HCT116 (cell line): ENCODE results near the gene POLR1D. TPM values are rescaled to one million over a fixed set of nuclear protein-coding genes. Genes with fewer than 3 reads are reported as not detected.

ENCODE experiments used
- ATAC-seq: fragments of 200-7000 bp; cut with Tn5 transposase; 2 replicates; pipeline ENCODE4 v1.9.1; 2020; ENCODE audit warnings: mild to moderate bottlenecking, moderate library complexity
- BruUV-seq: library from RNA; stranded (reverse); fragments of 400-500 nt; replicated peaks from 2 replicates; lab custom pipeline; 2021; lab: Mats Ljungman, UMichigan
- CTCF ChIA-PET: fragments of 300-600 bp; sonication (Branson Sonifier 250); formaldehyde crosslinking; loops from one replicate; lab custom pipeline; 2021; ENCODE audit warnings: antibody characterized with exemption; lab: Charles Lee
- POLR2A ChIA-PET: fragments of 300-600, 350-600 bp; sonication (Branson Sonifier 250); formaldehyde crosslinking; loops from one replicate; lab custom pipeline; 2021; ENCODE audit warnings: antibody characterized with exemption; lab: Charles Lee
- RAD21 ChIA-PET, 2 experiments: fragments of 300-600 bp; sonication (Branson Sonifier 250); formaldehyde crosslinking; loops; one replicate each; lab custom pipeline; 2023; ENCODE audit warnings: low total read pairs in 2 of 2; ENCODE audit not compliant: uncharacterized antibody in 2 of 2, unreplicated experiment in 2 of 2, low non-redundant PET in 1 of 2; lab: Charles Lee
- DNase-seq: peaks from one replicate; pipeline ENCODE4 v3.0.0-alpha.2; 2010; ENCODE audit warnings: low read depth, low spot score
- H2AFZ ChIP-seq: fragments of 200-600 bp; shearing (Covaris generic), sonication (generic); 2 replicates; pipeline ENCODE4 v1.6.1; 2017; ENCODE audit warnings: low read depth, mixed run types, mixed read lengths, antibody characterized with exemption, low read length; ENCODE audit not compliant: poor library complexity, severe bottlenecking
- H3K27ac ChIP-seq: 2 replicates; pipeline ENCODE4 v1.5.1; 2012; ENCODE audit warnings: low read depth, low read length
- H3K27me3 ChIP-seq: fragments of 200-600 bp; sonication (generic); 2 replicates; pipeline ENCODE4 v1.6.1; 2016; ENCODE audit warnings: mixed run types, low read length, mixed read lengths; ENCODE audit not compliant: insufficient read depth
- H3K36me3 ChIP-seq, 2 experiments: fragments of 200-500 bp in 1 of 2; fragments of 200-600 bp in 1 of 2; sonication (Bioruptor generic) in 1 of 2; sonication (generic) in 1 of 2; 2 replicates each; pipeline versions ENCODE4 v1.5.1 to v1.6.1; 2014 to 2016; ENCODE audit warnings: low read length in 2 of 2, inconsistent platforms in 1 of 2, mixed read lengths in 1 of 2, mixed run types in 1 of 2; ENCODE audit not compliant: insufficient read depth in 2 of 2, control insufficient read depth in 1 of 2
- H3K4me1 ChIP-seq, 2 experiments: fragments of 200-600 bp in 1 of 2; sonication (generic) in 1 of 2; 2 replicates each; pipeline versions ENCODE4 v1.5.1 to v1.6.1; 2012 to 2017; ENCODE audit warnings: low read length in 2 of 2, inconsistent platforms in 1 of 2, mild to moderate bottlenecking in 1 of 2, mixed read lengths in 1 of 2, mixed run types in 1 of 2, moderate library complexity in 1 of 2; ENCODE audit not compliant: insufficient read depth in 2 of 2, control insufficient read depth in 1 of 2
- H3K4me2 ChIP-seq: fragments of 200-600 bp; sonication (generic); 2 replicates; pipeline ENCODE4 v1.6.1; 2017; ENCODE audit warnings: mixed run types, low read length, mixed read lengths
- H3K4me3 ChIP-seq, 2 experiments: fragments of 200-600 bp in 1 of 2; sonication (generic) in 1 of 2; replicated peaks in 1 of 2; 2 replicates each; pipeline ENCODE4 v1.5.1; 2011 to 2016; ENCODE audit warnings: low read length in 2 of 2, control low read depth in 1 of 2, low read depth in 1 of 2, mild to moderate bottlenecking in 1 of 2, mixed read lengths in 1 of 2, mixed run types in 1 of 2
- H3K79me2 ChIP-seq: fragments of 200-600 bp; sonication (generic); 2 replicates; pipeline ENCODE4 v1.6.1; 2017; ENCODE audit warnings: mild to moderate bottlenecking, mixed run types, low read length, moderate library complexity, mixed read lengths; ENCODE audit not compliant: insufficient read depth
- H3K9ac ChIP-seq: fragments of 200-600 bp; sonication (generic); 2 replicates; pipeline ENCODE4 v1.6.1; 2016; ENCODE audit warnings: low read length, mixed read lengths
- H3K9me2 ChIP-seq: fragments of 200-600 bp; sonication (generic), shearing (Covaris generic); 2 replicates; pipeline ENCODE4 v1.6.1; 2017; ENCODE audit warnings: mixed run types, mild to moderate bottlenecking, moderate library complexity; ENCODE audit not compliant: insufficient read depth
- H3K9me3 ChIP-seq, 2 experiments: fragments of 200-500 bp in 1 of 2; fragments of 200-600 bp in 1 of 2; sonication (Bioruptor generic) in 1 of 2; sonication (generic) in 1 of 2; 2 replicates each; pipeline ENCODE4 v1.6.1; 2014 to 2017; ENCODE audit warnings: low read length in 2 of 2, mixed read lengths in 2 of 2, inconsistent platforms in 1 of 2, low read depth in 1 of 2, mild to moderate bottlenecking in 1 of 2, mixed run types in 1 of 2, moderate library complexity in 1 of 2; ENCODE audit not compliant: control insufficient read depth in 1 of 2, insufficient read depth in 1 of 2
- H4K20me1 ChIP-seq: fragments of 200-600 bp; sonication (generic), shearing (Covaris generic); 2 replicates; pipeline ENCODE4 v1.6.1; 2017; ENCODE audit warnings: mixed run types, mild to moderate bottlenecking, moderate library complexity; ENCODE audit not compliant: insufficient read depth
- CEBPB ChIP-seq: IDR thresholded peaks from 2 replicates; pipeline ENCODE4 v1.6.1; 2012; ENCODE audit warnings: low read depth
- EGR1 ChIP-seq: IDR thresholded peaks from 2 replicates; pipeline ENCODE4 v1.6.1; 2012; ENCODE audit warnings: low read depth
- MAX ChIP-seq: IDR thresholded peaks from 2 replicates; pipeline ENCODE4 v1.6.1; 2012
- POLR2AphosphoS5 ChIP-seq: IDR thresholded peaks from 2 replicates; pipeline ENCODE4 v1.6.1; 2011; ENCODE audit warnings: mild to moderate bottlenecking, low read depth, low read length, moderate library complexity
- RAD21 ChIP-seq: IDR thresholded peaks from 2 replicates; pipeline ENCODE4 v1.6.1; 2012; ENCODE audit warnings: low read depth, mild to moderate bottlenecking
- ZNF274 ChIP-seq: fragments of 200-500 bp; sonication (Bioruptor generic); IDR thresholded peaks from 2 replicates; pipeline ENCODE4 v1.6.1; 2014; ENCODE audit warnings: mild to moderate bottlenecking, low read depth, low read length, inconsistent platforms
- intact Hi-C: fragments of 100-400 bp; cut with micrococcal nuclease; formaldehyde crosslinking; loops from 2 replicates; pipeline ENCODE4 v1.10.0; 2022
- total RNA-seq: library from RNA; stranded (reverse); gene quantifications from one replicate; pipeline ENCODE4 v1.2.1, GENCODE V29; 2021; ENCODE audit not compliant: unreplicated experiment
- TF ChIP-seq, protein P1 (sequence below): IDR thresholded peaks from 2 replicates; pipeline ENCODE4 v1.6.1; 2012
- TF ChIP-seq, protein P2 (sequence below): IDR thresholded peaks from 2 replicates; pipeline ENCODE4 v1.6.1; 2011; ENCODE audit warnings: mild to moderate bottlenecking, low read length, moderate library complexity; ENCODE audit not compliant: insufficient replicate concordance; ENCODE audit errors: extremely low read depth

The POLR1D gene
- total RNA-seq, 1 experiment from 2014 or later, result 184 TPM

- TF ChIP-seq POLR2AphosphoS5 (no peak), EGR1 (no peak), MAX (no peak), RAD21 (no peak), CEBPB (no peak), ZNF274 (no peak)
- TF ChIP-seq, protein P1, sequence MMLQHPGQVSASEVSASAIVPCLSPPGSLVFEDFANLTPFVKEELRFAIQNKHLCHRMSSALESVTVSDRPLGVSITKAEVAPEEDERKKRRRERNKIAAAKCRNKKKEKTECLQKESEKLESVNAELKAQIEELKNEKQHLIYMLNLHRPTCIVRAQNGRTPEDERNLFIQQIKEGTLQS, result no peak
- TF ChIP-seq, protein P2, sequence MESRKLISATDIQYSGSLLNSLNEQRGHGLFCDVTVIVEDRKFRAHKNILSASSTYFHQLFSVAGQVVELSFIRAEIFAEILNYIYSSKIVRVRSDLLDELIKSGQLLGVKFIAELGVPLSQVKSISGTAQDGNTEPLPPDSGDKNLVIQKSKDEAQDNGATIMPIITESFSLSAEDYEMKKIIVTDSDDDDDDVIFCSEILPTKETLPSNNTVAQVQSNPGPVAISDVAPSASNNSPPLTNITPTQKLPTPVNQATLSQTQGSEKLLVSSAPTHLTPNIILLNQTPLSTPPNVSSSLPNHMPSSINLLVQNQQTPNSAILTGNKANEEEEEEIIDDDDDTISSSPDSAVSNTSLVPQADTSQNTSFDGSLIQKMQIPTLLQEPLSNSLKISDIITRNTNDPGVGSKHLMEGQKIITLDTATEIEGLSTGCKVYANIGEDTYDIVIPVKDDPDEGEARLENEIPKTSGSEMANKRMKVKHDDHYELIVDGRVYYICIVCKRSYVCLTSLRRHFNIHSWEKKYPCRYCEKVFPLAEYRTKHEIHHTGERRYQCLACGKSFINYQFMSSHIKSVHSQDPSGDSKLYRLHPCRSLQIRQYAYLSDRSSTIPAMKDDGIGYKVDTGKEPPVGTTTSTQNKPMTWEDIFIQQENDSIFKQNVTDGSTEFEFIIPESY, result no peak
- CTCF ChIA-PET, result no interaction called here
- Histone ChIP-seq H3K27ac (no peak overlapping the region), H3K36me3 (no peaks in the 10 kb centered on the region), H3K4me2 (no peak overlapping the region), H3K27me3 (no peaks in the 10 kb centered on the region), H2AFZ (no peak overlapping the region), H3K9me2 (no peaks in the 10 kb centered on the region), H3K4me1 (no peaks in the 10 kb centered on the region), H3K4me3 (no peak overlapping the region), H3K9ac (no peak overlapping the region), H3K79me2 (peaks cover 72% of the 10 kb centered on the region), H3K9me3 (no peaks in the 10 kb centered on the region), H4K20me1 (no peaks in the 10 kb centered on the region; the same call in 1 of the 2 replicates)
- no TSS peak for BruUV-seq
- intact Hi-C loops, result no loop called here
- ATAC-seq (no peak), DNase-seq (no peak)
- RAD21 ChIA-PET, result no interaction called here
- POLR2A ChIA-PET, result no interaction called here
These were observed 10.0 kb downstream of the POLR1D start for GRCh38 chr13:27631665-27632064.
